Stimulated activated CD8-positive, alpha-beta memory T cell treated with anti-CD3 and anti-CD28 coated beads, Interleukin-4, amount 100 ng/mL, for 4 hours (primary cell): ENCODE data around the gene RASA3.

Experiments used
- DNase-seq, 2 donors: peaks; one replicate each; pipeline ENCODE4 v3.0.0-alpha.2; 2020; ENCODE audit warnings: low read depth in 2 of 2, low spot score in 1 of 2

RASA3 gene

DNA sequence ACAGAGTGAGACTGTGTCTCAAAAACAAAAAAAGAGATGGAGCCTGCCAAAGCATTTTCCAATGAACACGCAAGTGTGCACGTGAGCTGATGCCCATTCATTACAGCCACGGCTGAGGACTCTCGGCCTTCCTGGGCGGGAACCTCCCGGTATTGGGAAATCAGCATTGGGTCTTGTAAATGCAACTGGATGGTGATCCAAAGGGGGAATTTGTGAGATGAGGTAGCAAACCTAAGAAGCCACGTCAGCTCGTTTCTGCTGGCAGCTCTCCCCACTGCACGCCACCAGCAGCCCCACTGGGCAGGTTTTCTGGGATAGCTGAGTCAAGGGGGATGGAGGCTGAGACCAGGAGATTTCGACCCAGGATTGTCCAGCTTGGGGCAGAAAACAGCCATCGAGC, 170.0 kb downstream of the RASA3 start:
- no peak for DNase-seq

DNA sequence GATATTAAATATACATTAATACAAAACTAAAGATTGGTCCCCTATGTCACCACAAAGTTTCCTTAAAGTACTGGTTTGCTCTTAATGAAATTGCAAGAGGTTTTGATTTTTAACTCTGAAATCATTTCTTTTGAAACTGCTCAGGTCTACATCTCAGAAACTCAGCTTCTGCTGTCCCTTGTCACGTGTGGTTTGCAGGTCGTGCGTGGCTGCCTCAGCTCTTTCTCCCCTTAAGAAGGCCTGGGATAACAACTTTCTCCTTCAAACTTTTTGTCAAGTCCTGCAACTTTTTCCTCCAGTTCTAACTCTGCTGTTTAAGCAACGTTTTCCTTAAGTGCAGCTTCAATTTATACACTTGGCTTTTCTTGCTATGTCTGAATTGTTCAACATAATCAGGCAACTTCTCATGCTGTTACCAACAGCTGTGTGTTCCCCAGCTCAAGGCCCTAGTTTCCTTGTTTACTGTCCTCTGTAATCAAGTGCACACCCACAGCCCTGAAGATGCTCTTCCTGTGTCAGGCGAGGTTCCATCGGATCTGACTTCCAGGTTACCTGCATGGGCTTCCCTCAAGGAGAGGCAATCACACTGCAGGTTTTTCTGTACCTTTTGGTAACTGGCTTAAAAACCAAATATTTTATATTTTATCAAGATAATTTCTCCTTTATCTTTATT, 172.0 kb downstream of the RASA3 start:
- no peak for DNase-seq

DNA sequence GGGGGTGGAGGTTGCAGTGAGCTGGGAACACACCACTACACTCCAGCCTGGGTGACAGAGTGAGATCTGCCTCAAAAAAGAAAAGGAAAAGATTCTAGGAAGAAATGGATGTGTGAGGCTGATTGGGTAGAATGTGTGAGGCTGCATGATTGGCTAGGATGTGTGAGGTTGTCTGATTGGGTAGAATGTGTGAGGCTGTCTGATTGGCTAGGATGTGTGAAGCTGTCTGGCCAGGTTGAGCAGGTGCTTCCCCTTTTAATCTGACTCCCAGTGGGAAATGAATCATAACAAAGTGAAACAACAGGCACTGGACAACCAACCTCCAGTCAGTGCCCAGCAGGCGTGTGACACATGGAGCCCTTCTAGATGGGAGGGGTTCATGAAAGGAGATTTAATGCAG, 173.2 kb downstream of the RASA3 start:
- no peak for DNase-seq

DNA sequence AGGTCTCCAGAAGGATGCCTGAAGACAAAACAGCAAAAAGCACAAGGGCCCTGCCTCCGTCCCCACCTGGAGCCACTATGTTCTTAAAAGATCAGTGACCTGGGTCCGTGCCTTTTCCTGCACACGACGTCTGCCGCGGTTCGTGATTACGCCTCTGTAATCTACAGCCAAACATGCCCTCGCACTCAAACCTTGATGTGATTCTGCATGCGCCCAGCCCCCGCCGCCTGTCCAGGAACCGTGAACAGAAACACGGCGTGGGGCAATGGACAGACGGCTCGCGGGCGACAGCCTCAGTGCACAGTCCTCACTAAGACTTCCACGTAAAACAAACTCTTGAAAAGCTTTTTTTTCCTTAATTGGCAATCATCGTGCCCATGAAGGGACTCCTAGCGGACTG, 174.1 kb downstream of the RASA3 start:
- no peak for DNase-seq

DNA sequence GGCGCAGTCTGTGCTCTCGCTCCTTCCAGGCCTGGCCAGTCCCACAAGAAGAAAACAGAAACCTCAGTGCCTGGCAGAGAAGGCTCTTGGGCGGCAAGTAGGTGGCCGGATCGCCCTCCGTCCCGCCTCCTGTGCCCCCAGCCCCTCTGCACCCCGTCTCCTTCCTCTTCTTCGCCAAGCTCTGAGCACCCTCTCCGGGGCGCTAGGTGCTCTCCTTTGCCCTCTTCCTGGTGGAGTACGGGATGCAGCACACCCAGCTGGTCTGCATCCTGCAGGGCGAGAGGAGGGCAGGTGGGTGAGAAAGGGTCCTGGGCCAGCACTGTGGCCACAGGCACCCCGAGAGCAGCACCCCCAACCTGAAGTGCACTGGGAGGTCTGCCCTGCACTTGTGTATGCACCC, 175.9 kb downstream of the RASA3 start:
- no peak for DNase-seq

DNA sequence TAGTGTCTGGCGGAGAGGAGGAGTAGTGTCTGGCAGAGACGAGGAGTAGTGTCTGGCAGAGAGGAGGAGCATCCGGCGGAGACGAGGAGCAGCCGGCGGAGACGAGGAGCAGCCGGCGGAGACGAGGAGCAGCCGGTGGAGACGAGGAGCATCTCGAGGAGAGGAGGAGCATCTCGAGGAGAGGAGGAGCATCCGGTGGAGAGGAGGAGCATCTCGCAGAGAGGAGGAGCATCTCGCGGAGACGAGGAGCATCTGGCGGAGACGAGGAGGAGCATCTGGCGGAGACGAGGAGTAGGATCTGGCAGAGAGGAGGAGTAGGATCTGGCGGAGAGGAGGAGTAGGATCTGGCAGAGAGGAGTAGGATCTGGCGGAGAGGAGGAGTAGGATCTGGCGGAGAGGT, 176.7 kb downstream of the RASA3 start:
- no peak for DNase-seq

DNA sequence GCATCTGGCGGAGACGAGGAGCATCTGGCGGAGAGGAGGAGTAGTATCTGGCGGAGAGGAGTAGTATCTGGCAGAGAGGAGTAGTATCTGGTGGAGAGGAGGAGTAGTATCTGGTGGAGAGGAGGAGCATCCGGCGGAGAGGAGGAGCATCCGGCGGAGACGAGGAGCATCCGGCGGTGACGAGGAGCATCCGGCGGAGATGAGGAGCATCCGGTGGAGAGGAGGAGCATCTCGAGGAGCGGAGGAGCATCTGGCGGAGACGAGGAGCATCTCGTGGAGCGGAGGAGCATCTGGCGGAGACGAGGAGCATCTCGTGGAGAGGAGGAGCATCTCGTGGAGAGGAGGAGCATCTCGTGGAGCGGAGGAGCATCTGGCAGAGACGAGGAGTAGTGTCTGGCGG, 177.2 kb downstream of the RASA3 start:
- DNase-seq, result no peak

DNA sequence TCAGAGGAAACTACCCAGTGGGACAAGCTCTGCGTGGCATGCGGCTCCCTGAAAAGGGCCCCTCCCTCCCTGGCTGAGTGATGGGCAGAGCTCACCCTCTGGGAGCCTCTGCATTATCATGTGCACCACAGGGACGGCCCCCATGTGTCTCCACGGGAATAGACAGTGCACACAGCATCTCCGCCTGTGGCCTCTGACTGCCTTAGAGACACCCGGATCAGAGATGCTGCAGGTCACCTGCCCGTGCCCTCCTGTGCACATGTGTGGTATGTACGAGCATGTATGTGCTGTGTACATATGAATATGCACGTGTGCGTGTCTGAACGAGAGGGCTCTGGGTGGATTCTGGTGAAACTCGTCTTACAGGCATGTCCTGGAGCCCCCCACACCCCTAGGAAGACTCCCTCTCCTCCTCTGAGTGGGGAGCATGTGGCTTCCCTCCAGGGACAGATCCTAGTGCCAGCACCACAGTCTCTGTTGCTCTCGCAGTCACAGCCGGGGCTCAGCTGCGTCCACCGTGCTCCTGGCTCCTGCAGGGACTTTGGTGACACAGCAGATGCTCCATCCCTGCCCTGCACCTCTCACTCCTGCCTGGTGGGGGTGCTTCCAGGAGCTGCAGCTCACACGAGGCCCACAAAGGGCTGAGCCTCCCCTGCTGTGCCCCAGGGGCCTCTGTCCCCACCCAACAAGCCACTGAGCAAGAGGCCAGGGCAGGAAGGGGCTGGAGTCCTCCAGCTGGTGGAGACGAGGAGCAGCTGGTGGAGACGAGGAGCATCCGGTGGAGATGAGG, 178.2 kb downstream of the RASA3 start:
- DNase-seq, result no peak

DNA sequence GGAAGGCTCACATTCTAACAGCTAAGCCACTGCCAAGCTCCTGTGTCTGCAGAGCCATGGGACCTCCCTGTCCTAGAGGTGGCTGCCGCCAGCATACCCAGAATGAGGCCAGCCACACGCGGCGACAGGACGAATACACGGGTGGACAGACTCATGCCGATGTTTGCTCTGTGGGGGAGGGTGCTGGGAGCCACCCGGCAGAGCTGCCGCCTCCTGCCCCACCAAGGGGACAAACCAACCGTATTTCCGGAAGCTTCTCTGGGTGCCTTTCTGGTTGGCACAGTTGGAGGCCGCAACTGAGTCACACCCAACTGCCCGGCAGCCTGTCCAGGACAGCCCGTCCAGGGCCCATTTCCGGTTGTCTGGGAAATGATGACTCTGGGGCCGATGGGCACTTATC, 178.9 kb downstream of the RASA3 start:
- no peak for DNase-seq

DNA sequence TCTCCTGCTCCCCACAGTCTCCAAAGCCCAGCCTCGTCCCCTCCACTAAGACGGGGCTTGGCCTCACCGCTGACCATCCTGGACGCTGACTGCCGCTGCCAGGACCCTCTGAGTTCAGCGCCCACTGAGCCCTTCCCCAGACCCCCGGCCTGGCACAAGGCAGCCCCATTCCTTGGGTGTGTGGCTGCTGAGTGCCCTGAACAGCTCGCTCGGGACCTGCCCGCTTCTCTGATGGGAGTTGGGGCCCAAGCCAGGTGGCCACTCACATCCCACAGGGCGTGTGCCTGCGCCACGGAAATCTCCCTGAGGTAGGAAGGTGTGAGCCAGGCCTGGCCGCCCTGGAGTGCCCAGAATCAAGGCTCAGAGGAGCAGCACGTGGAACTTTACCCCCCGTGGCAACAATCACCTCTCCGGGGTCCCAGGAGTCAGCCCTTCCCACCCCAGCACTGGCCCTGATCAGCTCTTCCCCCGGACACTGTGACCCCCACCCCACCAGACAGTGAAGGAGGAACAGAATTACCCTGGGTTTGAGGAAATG, 179.4 kb downstream of the RASA3 start:
- no peak for DNase-seq

DNA sequence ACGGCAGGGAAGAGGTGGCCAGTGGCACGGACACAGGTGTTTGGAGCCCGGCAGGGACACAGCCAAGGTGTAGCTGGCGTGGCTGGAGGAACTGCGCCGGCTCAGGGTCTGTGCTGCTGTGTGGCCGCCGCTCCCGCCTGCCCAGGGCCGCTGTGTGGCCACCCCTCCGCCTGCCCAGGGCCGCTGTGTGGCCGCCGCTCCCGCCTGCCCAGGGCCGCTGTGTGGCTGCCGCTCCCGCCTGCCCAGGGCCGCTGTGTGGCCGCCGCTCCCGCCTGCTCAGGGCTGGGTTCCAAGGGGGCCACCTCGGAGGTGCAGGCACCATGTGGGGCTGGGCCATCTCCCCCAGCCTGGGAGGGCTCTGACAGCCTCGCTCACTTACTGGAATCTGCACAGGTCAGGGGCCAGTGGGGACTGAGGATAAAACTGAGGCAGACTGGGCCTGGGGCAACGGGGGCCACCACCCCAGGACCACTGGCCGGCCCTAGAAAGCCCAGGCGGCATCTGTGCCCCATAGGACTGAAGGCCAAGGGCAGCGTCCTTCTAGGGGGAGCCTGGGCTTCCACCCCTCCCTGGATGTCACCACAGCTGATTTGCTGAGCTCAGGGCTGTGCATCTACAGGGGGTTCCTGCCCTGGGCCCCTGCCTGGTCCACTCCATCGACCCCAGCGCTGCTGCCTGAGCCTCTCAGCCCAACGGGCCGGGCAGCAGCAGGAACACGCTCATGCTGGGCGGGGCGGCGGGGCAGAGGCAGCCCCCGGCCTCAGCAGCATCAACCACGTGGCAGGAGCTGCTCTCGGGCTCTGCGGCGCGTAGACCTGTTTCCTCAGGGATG, 180.1 kb downstream of the RASA3 start:
- DNase-seq, result no peak

DNA sequence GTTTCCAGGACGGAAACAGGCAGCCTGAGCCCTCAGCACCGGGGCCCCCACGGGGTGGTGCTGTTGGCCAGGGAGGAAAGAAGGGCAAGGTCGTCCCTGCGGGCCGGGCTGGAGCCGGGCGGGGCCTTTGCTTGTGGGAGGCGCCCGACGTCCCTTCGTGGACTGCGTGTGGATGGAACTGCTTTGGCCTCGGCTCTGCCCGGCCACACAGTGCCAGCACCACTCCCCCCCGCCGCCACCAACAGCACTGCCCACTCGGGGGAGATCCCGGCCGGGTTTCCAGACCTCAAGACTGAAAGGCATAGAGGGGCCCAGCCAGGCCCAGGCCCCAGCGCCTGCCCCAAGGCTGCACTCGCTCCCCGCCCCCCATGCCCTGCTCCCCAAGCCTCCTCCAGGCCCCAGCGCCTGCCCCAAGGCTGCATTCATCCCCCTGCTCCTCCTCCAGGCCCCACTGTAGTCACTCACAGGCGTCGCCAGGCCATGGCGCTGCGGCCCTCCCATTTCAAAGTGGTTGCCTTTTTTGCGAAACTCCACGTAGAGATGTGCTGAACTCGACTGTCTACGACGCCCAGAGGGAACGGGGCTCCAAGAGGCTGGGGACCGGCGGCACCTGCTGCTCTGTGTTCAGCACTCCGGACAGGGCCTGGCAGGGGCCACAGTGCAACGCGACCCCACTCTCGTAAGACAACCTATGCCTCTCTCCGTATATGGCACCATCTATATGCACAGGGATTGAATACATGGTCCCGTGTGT, 181.0 kb downstream of the RASA3 start:
- no peak for DNase-seq

DNA sequence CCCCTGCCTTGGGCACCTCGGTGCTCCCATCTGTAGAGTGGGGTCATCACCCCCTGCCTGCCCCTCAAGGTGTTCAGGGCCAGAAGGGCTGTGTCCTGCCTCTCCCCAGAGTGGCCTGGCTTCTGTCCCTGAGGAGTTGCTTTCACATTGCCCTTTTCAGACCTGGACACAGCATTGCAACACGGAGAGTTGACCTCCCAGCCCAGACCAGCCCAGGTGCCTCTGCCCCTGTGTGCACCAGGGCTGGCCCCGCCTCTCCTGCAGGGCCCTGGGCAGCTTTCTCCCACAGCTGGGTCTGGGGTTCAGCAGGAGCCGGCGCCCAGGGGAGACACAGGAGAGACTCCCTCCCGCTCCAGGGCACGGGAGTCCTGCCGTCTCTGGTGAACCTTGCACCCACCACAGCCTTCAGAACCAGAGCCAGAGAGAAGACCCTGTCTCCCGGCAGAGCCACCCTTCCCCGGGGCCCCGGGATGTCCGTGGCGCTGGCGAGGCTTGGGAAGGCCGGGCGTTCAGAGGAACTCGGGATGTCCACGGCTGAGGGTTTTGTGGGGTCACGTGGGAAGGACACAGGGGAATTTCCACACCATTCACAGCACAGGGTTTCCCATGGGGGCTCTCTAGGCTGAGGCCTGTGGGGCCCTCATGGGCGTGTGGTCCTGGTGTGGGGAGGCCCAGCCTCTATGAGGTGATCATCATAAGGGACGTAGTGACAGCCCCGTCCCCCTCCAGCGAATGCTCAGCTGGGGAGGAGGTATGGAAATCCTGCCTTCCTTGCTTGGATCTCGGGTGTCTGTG, 181.8 kb downstream of the RASA3 start:
- DNase-seq, result no peak

DNA sequence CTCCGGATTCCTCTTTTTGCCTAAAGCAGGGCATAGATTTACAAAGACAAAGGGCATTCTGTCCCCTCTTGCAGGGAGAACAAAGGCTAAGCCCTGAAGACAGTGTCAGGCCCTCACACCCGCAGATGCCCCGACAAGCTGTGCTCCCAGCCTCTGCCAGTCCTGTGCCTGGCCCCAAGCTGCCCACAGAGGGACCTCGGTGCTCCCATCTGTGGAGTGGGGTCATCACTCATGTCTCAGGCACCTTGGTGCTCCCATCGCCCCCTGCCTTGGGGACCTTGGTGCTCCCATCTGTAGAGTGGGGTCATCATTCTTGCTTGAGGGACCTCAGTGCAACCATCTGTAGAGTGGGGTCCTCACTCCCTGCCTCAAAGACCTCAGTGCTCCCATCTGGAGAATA, 182.9 kb downstream of the RASA3 start:
- DNase-seq, result no peak

DNA sequence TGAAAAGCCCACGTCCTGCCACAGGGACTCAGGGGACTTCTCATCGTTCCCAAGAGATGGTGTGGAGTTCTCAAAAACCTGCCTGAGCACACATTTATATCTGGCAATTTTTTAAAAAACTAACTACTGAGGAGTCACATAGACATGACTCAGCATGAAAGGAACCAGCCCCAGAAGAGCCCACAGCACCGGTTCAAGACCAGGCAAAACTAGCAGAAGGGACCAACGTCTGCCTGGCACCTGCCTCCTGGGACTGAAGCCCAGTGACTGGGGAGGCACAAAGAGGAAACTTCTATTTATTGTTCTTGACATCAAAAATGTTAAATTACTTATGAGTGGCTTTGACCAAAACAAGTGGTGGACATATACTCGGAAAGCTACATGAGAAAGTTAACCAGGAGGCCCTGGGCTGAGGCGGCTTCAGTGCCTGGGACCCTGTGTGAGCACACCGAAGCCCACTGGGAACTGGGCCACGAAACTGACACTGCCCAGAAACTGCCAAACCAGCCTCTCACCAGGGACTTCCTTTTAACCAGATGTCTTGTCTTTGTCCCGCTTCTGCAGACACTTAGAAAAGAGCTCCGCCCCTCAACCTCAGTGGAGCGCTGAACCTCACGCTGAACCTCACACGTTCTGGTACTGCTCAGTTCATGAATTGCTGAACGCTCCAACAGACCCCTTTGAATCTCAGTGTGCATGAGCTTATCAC, 184.2 kb downstream of the RASA3 start:
- DNase-seq, result no peak

DNA sequence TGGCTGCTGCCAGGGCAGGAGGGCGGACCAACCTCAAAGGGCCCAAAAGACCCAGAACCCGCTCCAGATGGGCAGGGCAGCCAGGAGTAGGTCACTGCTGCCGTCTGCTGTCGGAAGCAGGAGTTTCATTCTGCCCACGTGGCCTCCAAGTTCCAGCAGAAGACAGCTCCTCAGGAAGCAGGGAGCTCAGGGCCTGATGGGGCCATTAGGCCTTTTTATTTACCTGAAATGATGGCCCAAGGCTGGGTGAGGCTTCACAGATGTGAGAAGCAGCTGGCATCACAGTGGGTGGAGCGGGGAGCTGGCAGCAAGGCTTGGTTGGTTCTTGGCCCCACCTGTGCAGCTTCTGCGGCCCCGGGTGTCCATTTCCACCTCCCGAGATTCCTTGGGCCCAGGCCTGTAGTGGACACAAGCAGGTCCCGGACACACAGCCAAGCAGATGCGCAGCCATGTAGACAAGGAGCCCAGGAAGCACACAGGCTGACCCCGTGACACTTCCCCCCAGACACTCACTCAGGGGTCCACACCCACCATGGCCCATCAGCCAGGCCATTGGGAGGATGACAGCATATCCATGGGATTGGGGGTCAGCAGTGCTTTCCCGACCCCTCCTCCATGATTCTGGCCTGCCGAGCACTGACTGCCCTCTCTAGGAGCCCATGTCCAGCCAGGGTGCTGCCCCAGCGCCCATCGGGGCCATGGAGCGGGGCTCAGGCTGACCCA, 185.0 kb downstream of the RASA3 start:
- no peak for DNase-seq

DNA sequence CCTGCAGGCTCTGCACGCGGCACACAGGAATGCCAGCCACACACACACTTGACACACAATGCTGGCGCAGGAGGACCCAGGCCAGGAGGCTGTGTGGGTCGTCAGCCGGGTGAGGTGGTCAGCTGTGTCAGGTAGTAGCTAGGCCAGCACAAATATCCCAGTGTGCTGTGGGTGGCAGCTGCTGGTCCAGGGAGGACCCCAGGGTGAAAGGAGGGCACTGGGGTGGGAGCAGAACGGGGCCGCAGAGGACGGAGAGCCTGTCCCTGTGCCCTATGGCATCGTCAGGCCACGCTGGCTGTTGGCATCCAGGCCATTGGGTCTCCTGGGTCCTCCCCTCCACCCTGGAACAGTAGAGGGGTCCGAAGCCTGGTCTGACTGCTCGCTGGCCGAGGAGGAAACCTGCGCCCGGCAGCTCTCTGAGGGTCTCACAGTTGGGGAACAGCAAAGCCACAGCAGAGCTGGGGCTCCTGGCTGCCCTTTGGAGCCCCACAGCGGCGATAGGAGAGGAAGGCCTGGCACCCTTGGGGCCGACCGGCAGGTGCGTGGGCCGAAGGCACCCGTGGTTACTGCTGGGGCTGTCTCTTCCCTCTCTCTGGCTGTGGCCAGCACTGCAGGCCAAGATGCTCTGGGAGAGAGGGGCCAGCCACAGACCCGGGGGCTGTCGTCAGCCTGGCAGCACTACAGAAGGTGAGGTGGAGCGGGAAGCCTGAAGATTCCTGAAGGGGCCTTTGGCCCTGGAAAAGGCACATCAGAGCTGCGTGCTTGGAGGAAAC, 185.8 kb downstream of the RASA3 start:
- DNase-seq, result no peak

DNA sequence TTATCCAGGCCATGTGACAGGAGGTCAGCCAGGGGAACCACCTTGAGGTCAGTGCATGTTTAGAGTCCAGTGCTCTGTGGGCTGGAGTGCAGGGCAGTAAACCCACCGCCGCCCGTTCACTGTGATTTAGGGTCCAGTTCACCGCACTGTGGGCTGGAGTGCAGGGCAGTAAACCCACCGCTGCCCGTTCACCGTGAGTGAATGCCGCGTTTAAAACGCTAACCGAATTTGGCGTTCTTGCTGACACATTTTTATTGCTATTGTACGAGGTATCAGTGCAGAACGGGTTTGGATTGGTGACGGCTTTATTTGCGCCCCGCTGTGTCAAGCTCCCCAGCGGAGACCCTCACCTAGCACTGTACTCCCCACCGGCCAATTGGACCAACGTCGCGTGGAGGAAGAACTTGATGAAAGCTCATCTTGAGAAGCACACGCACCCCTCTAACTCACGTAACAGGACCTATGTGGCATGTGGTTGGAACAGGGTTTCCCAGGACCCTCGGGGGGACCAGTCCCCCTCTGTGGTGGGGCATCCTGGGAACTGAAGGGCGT, 186.5 kb downstream of the RASA3 start:
- DNase-seq, result no peak
